HG03571 (cell line): ENCODE measurements around the gene FAM20A.
"Not testable (repeated sequence)": the region's sequence is repeated elsewhere in the genome, so short reads cannot be mapped to it uniquely, and the experiment has no call there.

Experiments used
- ATAC-seq: cut with Tn5 transposase; IDR thresholded peaks from one replicate; pipeline ENCODE4 v1.9.1; 2021; ENCODE audit not compliant: unreplicated experiment

FAM20A gene

GRCh38 chr17:68527314-68527713, 73.9 kb downstream of the FAM20A start:
- no peak for ATAC-seq

DNA sequence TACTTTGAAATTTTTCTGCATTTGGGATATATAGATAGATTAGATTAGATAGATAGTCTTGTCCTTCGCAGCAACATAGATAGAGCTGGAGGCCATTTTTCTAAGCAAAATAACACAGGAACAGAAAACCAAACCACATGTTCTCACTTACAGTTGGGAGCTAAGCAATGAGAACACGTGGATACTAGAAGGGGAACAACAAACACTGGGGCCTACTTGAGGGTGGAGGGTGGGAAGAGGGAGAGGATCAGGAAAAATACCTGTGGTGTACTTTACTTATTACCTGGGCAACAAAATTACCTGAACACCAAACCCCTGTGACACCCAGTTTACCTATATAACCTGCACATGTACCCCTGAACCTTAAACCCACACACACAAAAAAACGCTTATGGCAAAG, 74.6 kb downstream of the FAM20A start:
- ATAC-seq, result no peak

GRCh38 chr17:68522266-68522665, 78.9 kb downstream of the FAM20A start:
- ATAC-seq, result no peak

- no peak for ATAC-seq
These were observed 81.3 kb downstream of the FAM20A start for GRCh38 chr17:68519911-68520310.

- ATAC-seq, result not testable (repeated sequence)
These were observed 82.1 kb downstream of the FAM20A start for GRCh38 chr17:68519051-68519450.

DNA sequence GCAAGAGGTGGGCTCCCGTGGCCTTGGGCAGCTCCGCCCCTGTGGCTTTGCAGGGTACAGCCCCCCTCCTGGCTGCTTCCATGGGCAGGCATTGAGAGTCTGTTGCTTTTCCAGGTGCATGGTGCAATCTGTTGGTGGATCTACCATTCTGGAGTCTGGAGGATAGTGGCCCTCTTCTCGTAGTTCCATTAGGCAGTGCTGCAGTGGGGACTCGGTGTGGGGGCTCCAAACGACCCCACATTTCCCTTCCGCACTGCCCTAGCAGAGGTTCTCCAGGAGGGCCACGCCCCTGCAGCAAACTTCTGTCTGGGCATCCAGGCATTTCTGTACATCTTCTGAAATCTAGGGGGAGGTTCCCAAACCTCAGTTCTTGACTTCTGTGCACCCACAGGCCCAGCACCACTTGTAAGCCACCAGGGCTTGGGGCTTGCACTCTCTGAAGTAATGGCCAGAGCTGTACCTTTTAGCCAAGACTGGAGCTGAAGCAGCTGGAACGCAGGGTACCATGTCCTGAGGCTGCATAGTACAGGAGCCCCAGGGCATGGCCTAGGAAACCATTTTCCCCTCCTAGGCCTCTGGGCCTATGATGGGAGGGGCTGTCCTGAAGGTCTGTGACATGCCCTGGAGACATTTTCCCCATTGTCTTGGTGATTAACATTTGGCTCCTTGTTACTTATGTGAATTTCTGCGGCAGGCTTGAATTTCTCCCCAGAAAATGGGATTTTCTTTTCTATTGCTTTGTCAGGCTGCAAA, 82.9 kb downstream of the FAM20A start:
- ATAC-seq, result no peak

GRCh38 chr17:68517605-68518004, 83.6 kb downstream of the FAM20A start:
- not testable (repeated sequence) for ATAC-seq

DNA sequence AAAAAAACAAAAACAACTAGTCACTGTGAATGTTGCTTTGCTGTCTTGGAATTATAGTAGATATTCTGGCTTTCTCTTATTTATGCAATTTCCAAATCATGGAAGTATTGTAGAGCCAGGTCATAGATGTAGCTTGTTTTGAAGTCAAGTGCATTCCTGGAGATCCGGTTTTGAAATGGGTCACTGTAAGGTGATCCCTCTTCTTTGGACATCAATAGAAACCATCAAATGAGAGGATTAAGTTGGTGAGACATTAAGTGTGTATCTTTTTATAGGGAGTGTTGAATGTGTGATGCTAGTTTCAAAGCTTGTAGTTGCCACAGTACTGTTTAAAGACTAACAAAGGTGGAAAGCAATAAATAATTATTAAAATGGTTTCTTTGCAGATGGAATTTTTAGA, 84.4 kb downstream of the FAM20A start:
- no peak for ATAC-seq

DNA sequence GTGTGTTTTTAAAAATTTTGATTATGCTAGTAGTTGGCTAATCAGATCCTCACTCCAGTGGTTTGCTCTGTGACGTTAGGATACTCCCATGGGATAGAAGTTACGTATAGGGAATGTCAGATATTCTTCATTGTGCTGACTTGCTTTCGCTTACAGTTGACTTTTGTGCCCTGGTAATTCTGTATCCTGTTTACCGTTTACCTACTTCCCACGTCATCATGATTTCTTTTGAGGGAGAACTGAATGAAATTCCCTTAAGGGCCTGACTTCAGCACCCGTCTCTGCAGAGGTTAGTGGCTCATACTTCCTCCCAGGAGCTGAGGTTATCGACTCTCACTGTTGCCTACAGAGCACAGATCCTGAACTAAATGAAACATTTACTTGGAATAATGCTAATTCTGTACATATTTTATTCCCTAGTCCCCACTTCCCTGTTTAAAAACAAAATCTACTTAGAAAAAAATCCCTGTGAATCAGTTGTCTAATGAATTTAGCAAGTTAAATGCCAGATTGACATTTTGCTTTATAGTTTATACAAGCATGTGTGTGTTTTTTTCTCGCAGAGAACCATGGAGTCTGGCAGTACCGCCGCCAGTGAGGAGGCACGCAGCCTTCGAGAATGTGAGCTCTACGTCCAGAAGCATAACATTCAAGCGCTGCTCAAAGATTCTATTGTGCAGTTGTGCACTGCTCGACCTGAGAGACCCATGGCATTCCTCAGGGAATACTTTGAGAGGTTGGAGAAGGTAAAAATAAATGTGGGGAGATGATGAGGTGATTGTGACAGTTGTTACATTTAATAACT, 86.1 kb downstream of the FAM20A start:
- ATAC-seq, result no peak

- ATAC-seq, result no peak
These were observed 87.2 kb downstream of the FAM20A start for GRCh38 chr17:68513932-68514331.

DNA sequence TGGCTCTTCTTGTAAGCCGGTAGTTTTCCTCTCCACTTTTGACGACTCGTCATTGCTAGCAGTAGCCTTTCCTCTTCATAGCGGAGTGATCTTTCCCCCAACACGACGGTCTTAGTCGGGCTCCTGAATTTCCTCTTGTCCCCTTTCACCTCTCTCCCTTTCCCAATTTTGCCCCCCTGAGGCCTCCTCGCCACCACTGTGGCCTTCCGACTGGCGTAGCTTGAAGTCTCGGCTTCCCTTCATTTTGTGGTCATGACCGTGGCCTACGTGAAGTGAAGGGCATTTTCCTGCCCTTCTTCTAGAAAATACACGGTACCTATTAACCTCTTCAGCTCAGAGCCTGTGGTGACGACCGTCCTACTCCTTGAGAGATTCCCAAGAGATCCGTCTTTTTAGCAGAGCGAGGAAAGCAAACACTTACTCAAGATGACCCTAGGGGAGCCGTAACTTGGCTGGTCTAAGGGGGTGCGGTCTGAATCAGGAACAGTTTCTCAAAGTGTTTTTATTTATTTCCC, 88.2 kb downstream of the FAM20A start:
- no peak for ATAC-seq

DNA sequence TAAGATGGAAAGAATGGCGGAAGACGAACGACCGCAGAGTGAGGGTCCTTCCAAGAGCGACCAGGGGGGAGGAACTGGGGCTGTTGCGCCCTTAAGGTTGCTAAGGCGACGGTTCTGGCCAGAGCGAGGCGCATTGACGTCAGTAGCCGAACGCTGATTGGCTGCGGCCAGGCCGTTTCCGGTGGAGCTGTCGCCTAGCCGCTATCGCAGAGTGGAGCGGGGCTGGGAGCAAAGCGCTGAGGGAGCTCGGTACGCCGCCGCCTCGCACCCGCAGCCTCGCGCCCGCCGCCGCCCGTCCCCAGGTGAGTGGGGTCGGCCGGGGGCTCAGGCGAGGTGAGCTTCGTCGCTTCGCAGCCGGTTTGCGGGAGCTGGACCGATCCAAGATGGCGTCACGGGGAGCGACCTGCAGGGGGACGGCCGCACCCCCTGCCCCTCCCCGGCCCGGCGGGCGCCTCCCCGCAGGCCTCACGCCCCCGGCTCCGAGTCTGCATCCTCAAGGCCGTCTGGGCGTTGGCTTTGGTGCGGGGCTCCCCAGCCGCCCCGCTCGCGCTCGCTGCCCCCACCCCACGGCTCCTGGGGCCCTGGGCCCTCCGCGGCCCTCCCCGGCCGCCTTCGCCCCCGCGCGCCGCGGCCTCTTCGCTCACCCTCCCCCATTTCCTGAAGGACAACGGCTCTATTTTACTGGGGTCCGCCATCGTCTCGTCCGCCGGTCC, 88.8 kb downstream of the FAM20A start, which contains the start of gene PRKAR1A:
Gene PRKAR1A (plus strand): TSS at position 184 of the 713 bp plus-strand sequence. CDS start 2,970 bp downstream, outside the sequence.
- peak; percentile 90 for ATAC-seq

GRCh38 chr17:68511671-68512246, 89.4 kb downstream of the FAM20A start:
- peak; percentile 40 for ATAC-seq

DNA sequence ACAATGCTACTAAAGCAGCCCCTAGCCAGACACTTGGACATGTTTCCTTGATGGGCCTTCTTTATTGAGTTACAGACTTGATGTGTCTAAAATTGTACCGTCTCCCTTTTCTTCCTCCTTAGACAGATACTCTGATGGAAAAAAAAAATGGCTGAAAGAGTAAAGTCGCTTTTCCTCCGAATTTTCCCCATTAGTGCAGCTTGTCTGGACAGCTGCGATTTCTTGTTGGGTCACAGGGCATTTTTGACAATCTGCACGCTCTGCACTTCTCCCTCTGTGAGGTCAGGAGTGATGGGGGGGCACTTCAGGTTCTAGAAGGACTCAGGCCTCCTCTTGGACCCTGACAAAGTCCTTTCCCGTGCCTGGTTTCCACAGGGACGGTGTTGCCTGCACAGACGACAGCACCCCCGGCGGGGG, 89.9 kb downstream of the FAM20A start:
- ATAC-seq, result no peak

DNA sequence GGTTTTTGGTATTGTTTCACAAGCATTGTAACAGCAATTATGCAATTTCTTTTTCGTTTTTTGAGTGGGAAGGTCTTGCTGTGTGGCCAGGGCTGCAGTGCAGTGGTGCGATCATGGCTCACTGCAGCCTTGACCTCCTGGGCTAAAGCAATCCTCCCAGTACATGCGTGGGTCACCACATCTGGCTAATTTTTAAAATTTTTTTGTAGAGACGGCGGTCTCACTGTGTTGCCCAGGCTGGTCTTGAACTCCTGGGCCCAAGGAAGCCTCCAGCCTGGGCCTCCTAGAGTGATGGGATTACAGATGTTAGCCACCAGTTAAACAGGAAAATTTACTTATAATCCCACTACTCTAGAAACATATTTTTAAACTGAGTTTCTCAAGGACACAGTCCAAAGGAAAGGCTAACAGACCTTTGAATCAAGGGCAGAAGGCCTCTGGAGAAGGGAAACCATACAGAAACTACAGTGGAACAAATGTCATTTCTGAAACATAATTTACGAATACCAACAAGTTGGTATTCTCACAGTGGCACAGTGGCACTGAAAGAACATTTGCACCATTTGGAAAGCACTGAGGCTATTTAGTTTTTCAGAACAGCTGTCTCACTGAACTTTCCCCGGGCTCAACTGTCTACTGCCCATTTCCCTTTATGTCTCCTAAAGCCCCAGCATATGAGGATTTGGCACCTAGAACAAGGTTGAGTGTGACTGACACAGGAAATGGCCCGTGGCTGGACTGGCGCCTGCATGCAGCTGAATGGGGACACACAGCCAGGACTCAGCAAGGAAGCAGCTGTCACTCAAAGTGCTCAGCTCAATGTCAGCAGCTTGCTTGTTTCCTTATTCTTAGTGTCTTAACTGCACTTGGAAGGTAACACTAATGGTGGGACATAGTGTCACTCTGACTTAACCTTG, 91.8 kb downstream of the FAM20A start:
- ATAC-seq, result no peak

DNA sequence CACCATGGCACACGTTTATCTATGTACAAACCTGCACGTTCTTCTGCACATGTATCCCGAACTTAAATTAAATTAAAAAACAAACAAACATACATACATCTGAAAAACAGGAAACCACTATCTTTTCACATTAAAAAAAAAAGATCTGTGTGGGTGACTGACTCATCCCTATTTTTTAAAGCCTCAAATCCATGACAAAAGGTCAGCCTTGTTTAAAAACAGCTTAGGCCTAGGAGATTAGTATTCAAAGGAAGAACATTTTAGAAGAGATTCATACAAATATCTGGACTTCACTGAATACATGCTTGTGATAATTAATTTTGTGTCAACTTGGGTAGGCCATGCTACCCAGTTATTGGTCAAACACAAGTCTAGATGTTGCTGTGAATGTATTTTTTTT, 93.6 kb downstream of the FAM20A start:
- ATAC-seq, result no peak

GRCh38 chr17:68505951-68506350, 95.2 kb downstream of the FAM20A start:
- ATAC-seq, result no peak

DNA sequence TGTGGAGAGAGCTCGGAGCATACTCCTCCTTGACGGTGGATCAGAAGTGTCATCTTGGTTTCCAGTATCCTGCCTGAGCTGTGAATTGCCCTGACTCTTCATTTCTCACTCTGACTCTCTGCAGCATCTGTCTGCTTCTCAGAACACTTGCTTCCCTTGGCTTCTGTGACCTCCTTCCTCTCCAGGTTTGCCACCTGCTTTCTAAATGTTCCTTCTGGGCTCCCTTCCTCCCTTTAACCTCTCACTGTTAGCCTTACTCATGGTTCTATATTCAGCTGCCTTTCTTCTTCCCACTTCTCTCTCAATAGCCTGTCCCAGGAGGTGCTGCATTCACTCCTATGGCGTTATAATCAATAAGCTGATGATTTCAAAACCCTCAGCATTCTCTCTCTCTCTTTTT, 100.1 kb downstream of the FAM20A start:
- ATAC-seq, result no peak

- no peak for ATAC-seq
These were observed 101.6 kb downstream of the FAM20A start for GRCh38 chr17:68499587-68499986.
